GM19240 (cell line): Measurements from ENCODE around the gene SLC35F4.
"Not testable (repeated sequence)": the region's sequence is repeated elsewhere in the genome, so short reads cannot be mapped to it uniquely, and the experiment has no call there.

ENCODE experiments used
- DNase-seq: peaks from one replicate; pipeline ENCODE4 v3.0.0; 2011; ENCODE audit warnings: low spot score; ENCODE audit not compliant: insufficient read length

SLC35F4 gene

GRCh38 chr14:57809808-57810207 is 56.1 kb downstream of the SLC35F4 start:
- DNase-seq = no peak

- no peak for DNase-seq
These were observed 68.7 kb downstream of the SLC35F4 start for GRCh38 chr14:57797160-57797559.

GRCh38 chr14:57796556-57796955 is 69.3 kb downstream of the SLC35F4 start:
- no peak for DNase-seq

GRCh38 chr14:57785058-57785457 is 80.8 kb downstream of the SLC35F4 start:
- DNase-seq = no peak

- no peak for DNase-seq
These were observed 94.1 kb downstream of the SLC35F4 start for GRCh38 chr14:57771801-57772200.

GRCh38 chr14:57769863-57770523 is 95.9 kb downstream of the SLC35F4 start:
- DNase-seq = no peak

GRCh38 chr14:57761800-57762199 is 104.1 kb downstream of the SLC35F4 start:
- no peak for DNase-seq

GRCh38 chr14:57760896-57761295 is 105.0 kb downstream of the SLC35F4 start:
- DNase-seq = no peak

- no peak for DNase-seq
These were observed 110.8 kb downstream of the SLC35F4 start for GRCh38 chr14:57755018-57755521.

GRCh38 chr14:57754527-57754926 is 111.4 kb downstream of the SLC35F4 start:
- DNase-seq = no peak

GRCh38 chr14:57753821-57754220 is 112.1 kb downstream of the SLC35F4 start:
- DNase-seq = no peak

- not testable (repeated sequence) for DNase-seq
These were observed 113.7 kb downstream of the SLC35F4 start for GRCh38 chr14:57752142-57752695.

GRCh38 chr14:57751400-57751799 is 114.5 kb downstream of the SLC35F4 start:
- DNase-seq = no peak

GRCh38 chr14:57749267-57749666 is 116.6 kb downstream of the SLC35F4 start:
- no peak for DNase-seq

GRCh38 chr14:57748279-57748678 is 117.6 kb downstream of the SLC35F4 start:
- DNase-seq = no peak

GRCh38 chr14:57747036-57747435 is 118.9 kb downstream of the SLC35F4 start:
- no peak for DNase-seq

GRCh38 chr14:57746563-57746962 is 119.3 kb downstream of the SLC35F4 start:
- no peak for DNase-seq

- DNase-seq = no peak
These were observed 126.4 kb downstream of the SLC35F4 start for GRCh38 chr14:57739516-57739915.

- no peak for DNase-seq
These were observed 128.3 kb downstream of the SLC35F4 start for GRCh38 chr14:57737598-57737997.

- DNase-seq = no peak
These were observed 129.5 kb downstream of the SLC35F4 start for GRCh38 chr14:57736391-57736790.

- DNase-seq = no peak
These were observed 130.6 kb downstream of the SLC35F4 start for GRCh38 chr14:57735276-57735675.

- no peak for DNase-seq
These were observed 133.2 kb downstream of the SLC35F4 start for GRCh38 chr14:57732463-57733285.
